Nucleus accumbens (tissue), 56 donors: ENCODE data around the gene CLMP.
A peak's percentile ranks its signal among the peaks of the same experiment; 100 is the strongest.
"Not testable (repeated sequence)": the region's sequence is repeated elsewhere in the genome, so short reads cannot be mapped to it uniquely, and the experiment has no call there.

ENCODE experiments used
- DNase-seq, 56 donors: peaks; one replicate each; lab custom pipeline; 2025; lab: John Stamatoyannopoulos, UW

The CLMP gene

DNA sequence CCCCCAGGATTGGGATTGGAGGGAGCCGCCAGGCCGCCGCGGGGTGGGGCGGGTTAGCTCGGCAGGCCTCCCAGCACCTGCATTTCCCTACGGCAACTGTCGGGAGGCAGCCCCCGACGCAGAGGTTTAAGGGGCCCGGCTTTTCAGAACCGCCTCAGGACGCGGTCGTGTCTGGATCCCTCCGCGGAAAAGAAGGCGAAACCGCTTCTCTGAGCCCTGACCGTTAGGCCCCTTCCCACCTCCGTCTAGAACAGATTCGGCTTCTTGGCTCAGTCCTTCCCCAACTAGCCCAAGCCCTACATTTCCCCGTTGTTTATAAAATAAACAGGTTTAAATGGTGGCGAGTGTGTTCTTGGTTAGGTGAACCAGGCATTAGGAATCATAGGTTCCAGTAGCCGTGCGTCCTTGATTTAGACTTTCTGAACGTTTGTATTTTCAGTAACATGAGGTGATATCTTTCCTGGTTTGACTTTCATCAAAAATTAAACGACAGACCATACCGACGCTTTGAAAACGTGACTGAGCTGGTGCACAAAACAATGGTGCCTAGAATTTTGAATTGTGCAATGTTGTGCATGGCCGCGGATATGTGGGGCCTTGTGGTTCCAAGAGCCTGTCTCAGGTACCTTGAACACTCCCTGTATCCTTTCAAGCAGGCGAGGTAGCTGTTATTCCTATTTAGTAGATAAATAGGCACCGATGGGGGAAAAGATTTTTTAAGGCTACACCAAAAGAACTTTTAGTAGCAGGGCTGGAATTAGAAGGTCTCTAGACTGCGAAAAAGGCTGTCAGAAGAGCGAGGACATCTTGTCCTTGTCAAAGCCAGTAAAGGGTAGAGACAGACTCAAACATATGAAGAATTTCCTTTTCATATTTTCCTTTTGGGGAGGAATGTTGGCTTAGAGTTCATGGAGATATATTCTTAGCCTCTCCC, 131.9 kb downstream of the CLMP start:
- peak in 40 of 56 donors; percentile 10 to 88 (median 56) for DNase-seq

DNA sequence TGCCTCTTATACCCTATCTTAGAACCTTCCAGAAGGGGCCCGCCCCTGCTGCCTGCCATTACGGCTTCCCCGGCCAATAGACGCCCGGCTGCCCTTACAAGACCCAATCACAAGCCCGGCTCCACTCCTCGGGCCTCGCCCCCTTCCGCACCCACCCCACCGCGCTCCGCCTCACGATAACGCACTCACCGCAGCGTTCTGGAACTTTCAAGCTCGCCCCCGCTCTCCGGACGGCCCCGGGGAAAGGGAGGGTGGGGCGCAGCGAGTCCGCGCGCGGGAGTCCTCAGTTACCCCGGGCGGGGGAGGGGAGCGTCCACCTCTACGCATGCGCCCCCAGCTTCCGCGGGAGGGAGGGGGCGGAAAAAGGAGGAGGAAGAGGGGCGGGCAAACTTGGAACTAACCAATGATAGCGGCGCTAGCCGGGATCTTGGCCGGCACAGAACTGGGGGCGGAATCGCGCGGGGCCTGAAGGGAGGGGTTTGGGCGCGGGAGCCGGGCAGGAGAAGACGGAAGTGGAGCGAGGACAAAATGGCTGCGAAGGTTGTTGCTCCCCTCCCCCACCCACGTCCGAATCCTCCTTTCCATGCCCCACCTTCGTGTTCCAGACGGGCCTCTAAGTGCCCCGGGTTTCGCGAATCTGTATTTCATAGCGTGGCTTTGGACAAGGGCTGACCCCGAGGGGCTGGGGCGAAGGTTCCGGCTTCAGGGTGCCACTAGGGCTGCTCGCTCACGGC, 132.7 kb downstream of the CLMP start:
- peak; percentile 88 to 100 (median 100) for DNase-seq

DNA sequence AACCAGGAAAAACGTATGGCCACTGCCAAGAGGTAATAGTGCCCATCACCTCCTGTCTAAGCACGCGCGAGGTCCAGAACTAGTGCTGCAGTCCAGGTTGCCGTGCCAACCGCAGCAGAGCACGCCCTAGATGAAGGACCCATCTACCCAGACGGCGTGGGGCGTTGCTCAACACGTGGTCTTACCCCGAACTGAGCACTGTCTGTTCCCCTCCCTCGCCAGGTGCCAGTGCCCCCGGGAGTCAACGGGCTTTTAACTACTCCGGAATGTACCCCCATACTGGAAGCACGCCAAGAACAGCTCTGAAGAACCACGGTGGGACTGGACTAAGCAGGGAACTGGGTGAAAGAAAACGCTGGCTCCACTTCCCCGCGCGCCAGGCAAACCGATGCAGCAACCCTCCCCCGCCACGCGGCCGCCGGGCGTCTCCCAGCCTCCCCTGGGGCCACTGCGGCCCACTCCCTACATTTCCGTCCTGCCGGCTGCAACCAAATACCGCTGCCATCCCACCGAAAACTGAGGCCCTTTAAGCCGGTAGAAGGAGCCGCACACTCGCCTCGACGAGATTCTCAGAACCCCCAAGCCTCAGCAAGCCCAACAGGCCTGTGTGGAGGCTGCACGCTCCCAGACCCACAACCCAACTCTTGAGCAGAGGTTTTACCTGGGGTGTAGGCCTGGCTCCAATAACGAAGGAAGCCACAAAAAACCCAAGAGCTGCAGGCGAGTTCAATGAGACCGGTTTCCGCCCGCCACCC, 133.5 kb downstream of the CLMP start, which contains the start of gene HSPA8:
HSPA8 (minus strand) TSS at position 734 of the 755 bp plus-strand sequence. CDS start 812 bp downstream, outside the sequence.
- DNase-seq = peak in 51 of 56 donors; percentile 26 to 92 (median 63)

DNA sequence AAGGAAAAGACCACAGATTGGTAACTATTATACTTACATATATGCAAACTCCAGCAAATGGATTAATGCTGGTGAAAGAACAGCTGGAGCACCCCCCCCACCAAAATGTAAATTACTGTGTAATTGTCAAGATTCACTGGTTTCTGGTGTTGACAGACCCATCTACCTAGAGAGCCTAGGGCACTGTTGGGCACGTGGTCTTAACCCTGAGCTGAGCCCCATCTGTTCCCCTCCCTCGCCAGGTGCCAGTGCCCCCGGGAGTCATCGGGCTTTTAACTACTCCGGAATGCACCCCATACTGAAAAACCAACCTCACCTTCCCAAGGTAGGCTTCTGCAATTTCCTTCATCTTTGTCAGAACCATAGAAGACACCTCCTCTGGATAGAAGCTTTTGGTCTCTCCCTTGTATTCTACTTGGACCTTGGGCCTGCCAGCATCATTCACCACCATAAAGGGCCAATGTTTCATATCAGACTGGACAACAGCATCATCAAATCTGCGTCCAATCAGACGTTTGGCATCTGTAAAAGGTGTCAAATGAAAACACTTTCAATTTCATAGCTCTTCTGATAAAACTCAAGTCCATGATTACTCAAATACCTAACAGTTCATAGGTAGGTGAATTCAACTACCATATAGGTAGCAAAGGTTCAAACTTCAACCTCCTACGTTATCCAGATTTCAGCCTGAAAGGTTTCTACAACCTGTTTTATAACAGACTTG, 134.6 kb downstream of the CLMP start:
- DNase-seq = no peak

DNA sequence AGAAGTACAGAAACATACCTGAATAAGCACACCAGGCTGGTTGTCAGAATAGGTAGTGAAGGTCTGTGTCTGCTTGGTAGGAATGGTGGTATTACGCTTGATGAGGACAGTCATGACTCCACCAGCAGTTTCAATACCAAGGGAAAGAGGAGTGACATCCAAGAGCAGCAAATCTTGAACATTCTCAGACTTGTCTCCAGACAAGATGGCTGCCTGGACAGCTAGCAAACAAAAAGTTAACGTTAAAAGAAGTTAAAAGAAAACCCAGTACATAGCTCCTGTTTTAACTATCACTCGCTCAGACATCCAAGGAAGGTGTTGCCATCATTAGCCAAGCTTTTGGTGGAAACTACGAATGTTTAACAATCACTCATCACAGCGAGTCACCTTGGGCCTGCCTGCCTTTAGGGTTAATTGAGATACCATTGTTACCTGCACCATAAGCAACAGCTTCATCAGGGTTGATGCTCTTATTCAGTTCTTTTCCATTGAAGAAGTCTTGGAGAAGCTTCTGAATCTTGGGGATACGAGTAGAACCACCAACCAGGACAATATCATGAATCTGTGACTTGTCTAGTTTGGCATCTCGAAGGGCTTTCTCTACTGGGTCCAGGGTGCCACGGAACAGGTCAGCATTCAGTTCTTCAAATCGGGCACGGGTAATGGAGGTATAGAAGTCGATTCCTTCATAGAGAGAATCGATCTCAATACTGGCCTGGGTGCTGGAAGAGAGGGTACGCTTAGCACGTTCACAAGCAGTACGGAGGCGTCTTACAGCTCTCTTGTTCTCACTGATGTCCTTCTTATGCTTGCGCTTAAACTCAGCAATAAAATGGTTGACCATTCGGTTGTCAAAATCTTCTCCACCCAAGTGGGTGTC, 135.8 kb downstream of the CLMP start:
- DNase-seq = not testable (repeated sequence)

DNA sequence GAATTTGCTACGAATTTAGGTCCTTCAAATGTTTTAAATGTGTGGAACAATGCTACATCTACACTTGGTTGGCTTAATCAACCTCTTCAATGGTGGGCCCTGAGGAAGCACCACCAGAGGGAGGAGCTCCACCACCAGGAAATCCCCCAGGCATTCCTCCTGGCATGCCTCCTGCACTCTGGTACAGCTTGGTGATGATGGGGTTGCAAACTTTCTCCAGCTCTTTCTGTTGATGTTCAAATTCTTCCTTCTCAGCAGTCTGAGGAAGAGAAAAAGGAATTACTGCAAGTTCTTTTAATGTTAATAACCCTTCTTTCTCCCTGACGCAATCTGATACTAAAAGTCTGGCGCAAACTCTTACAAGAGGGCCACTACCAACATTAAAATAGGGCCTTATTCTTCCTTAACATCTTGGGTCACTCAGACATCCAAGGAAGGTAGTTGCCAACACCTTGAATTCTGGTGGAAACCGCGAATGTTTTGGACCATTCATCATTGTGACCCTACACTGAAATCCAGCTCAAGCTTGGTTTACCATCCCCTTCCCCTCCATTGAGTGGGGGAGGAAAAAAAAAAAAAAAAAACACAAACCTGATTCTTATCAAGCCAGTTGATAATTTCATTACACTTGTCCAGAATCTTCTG, 137.3 kb downstream of the CLMP start:
- DNase-seq = no peak

DNA sequence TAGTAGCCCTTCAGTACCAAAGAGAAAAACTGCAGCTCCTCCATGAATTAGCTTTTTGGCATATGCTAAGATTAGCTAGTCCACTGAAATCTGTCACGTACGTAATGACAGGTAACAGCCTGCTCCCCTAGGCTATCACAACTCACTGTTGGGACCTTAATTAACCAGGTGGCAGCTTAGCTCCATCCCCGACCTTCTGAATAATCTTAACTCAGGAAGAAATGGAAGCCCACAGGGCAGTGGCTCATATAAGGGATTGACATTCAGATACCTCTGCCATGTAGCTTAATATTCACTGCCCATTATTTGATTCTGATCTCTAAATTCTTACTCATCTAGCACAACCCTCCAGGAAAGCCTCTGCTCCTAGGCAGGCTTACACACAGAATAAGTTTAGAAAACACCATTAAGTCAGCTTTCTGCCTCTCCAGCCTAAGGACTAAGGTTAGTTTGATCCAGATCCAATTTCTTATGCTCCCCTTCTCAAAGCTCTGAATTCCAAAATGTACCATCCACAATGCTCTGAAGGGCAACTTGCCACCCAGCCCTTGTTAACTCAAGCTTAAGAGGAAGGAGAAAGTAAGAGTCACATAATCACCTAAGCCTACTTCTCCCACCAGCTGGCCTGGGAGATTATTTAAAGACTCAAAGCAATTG, 138.1 kb downstream of the CLMP start:
- peak in 1 of 56 donors; percentile 33 for DNase-seq

DNA sequence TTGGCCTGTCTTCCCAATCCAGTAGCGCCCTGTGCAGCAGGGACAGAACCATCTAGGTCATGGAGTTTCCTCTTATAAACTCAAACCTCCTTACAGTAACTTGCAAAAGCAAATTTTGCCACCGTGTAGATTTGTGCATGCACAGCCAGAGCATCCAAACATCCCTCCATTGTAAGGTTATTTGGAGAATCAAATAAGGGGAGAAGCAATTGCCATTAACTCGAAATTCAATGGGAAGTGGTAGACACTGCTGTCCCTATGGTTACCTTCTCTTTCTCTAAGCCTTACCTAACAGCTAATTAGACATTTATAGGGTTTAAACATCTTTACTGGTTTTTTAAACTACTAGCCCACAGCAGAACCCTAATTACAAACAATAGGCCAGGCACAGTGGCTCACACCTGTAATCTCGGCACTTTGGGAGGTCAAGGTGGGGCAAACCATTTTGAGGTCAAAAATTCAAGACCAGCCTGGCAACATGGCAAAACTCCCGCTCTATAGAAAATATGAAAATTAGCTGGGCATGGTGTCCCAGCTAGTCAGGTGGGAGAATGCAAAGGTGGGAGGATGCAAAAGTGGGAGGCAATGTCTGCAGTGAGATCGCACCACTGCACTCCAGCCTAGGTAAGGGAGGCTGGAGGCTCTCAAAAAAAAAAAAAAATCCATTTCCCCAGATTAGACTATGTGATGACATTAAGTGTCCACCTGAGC, 139.7 kb downstream of the CLMP start:
- no peak for DNase-seq

DNA sequence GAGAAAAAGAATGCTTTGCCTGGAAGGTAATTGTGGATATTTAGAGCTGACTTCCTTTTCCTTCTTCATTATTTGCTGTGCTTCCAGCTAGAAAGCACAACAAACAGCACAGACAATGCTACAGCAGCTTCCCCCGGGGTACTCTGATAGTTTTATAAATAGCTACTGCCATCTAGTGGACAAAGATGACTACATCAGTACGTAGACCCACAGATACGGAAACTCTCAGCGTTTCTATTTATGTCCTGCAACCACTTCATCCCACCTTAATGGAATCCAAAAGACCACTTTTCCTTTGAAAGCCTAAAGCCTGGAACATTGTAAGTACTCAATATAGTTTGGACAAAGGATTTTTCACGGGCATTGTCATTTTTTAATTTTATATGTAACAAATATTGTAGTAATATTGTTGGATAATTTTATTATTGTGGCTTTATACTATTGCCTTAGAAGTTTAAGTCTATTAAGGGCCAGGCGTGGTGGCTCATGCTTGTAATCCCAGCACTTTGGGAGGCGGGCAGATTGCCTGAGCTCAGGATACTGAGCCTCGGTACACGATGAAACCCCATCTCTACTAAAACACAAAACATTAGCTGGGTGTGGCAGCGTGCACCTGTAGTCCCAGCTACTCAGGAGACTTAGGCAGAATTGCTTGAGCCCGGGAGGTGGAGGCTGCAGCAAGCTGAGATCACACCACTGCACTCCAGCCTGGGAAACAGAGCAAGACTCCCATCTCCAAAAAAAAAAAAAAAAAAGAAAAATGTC, 140.6 kb downstream of the CLMP start:
- DNase-seq = peak in 8 of 56 donors; percentile 11 to 55 (median 30)

DNA sequence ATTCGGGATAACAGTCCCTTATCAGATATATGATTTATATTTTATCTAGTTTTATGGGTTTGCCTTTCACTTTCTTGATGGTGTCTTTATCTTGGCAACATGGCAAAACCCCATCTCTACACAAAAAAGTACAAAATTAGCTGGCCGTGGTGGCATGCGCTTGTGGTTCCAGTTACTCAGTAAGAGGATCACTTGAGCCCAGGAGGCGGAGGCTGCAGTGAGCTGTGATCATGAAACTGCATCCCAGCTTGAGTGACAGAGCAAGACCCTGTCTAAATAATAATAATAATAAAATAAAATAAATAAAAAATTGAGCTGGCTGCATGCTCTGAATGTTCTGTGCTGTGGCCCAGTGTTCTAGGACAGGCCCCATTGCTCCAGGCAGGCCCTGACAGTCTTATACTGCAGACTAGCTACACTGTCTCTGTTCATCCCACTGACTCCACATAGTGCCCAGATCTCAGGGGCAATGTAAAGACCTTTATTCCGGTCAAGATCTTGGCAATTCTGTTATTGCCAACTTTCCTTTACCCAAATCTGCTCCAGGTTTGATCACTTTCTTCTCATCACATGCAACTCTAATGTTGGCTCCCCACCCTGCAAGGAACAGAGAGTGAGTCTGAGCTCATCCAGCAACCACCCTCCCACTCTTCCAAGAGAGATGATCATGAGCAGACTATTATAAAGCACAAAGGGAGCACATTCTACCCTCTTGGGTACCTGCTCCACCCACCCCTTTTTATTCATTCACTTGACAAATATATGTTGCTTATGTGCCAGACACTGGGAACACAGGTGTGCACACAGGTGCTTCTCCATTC, 141.9 kb downstream of the CLMP start:
- peak in 21 of 56 donors; percentile 4 to 83 (median 33) for DNase-seq

DNA sequence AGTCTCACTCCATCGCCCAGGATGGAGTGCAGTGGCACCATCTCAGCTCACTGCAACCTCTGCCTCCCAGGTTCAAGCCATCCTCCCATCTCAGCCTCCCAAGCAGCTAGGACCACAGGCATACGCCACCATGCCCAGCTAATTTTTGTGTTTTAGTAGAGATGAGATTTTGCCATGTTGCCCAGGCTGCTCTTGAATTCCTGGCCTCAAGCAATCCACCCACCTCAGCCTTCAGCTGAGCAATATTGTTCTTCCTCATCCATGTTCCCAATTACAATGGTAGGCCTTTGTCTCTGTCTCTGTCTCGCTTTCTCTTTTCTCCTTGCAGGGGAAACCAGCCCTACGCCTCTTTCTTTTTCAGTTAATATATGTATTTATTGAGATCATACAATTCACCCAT, 143.4 kb downstream of the CLMP start:
- no peak for DNase-seq

DNA sequence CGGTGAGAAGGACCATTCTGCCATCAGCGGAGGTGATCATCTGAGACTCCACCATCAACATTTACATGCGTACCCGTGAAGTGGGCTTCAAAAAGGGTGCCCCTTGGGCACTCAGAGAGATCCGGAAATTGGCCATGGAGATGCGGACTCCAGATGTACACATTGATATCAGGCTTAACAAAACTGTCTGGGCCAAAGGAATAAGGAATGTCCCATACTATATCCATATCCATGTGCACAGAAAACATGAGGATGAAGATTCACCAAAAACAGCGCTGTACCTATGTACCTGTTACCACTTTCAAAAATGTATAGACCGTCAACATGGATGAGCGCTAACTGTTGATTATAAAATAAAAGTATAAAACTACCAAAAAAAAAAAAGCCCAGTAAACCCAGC, 143.9 kb downstream of the CLMP start:
- no peak for DNase-seq

DNA sequence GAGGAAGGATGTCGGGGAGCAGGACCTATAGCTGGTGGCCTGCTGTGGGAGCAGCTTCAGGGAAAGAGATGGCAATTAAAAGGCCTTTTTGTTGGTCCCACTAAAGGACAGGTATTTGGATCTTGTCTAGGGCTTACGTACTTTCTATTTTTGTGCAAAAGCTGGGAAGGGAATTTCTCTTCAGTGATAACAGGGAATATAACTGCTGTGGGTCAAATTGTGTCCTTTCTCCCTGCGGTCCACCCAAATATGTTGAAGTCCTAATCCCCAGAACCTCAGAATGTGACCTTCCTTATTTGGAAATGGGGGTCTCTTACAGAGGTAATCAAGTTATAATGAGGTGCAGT, 147.1 kb downstream of the CLMP start:
- no peak for DNase-seq

DNA sequence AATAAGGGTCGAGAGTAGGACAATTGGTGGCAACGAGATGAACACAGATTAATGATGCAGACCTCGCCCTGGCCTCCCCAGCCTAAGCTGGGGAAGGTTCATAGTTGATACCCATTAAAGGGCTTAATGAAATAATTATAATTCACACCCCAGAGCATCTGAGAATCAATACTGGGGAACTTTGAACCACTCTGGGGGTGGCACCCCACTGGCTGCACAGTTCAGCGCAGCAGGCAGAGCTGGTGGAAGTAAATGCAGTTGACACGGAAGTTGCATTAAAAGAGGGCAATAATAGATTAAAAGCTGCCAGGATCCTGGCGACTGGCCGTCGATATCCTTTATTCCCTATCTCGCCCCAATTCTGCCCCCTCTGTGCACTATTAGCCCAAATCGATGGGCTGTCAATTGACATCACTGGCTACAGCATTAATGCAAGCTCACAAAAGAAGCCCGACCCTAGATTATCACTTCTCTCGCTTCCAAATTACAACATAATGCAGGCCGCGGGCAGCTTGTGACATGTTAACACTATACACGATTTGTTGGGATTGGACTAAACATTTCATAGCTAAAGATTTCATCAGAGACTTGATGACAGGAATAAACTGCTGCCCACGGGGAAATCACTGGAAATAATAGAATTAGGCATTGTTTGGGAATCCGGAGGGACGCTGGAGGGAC, 147.6 kb downstream of the CLMP start:
- no peak for DNase-seq
